Osteocyte (in vitro differentiated cells): ENCODE results near the gene JAZF1. TPM values are rescaled to one million over a fixed set of nuclear protein-coding genes. Genes with fewer than 3 reads are reported as not detected.

Experiments used
- DNase-seq: peaks from one replicate; pipeline ENCODE4 v3.0.0; 2021; ENCODE audit warnings: mixed read lengths; ENCODE audit not compliant: unreplicated experiment; ENCODE audit errors: extremely low spot score
- H3K27ac Mint-ChIP-seq: one replicate; pipeline ENCODE4 v1.8.0; 2021; ENCODE audit warnings: mild to moderate bottlenecking, mixed read lengths; ENCODE audit not compliant: unreplicated experiment
- H3K27me3 Mint-ChIP-seq: one replicate; pipeline ENCODE4 v1.8.0; 2021; ENCODE audit warnings: mixed read lengths; ENCODE audit not compliant: unreplicated experiment
- H3K36me3 Mint-ChIP-seq: one replicate; pipeline ENCODE4 v1.8.0; 2021; ENCODE audit warnings: mixed read lengths; ENCODE audit not compliant: unreplicated experiment
- H3K4me1 Mint-ChIP-seq: one replicate; pipeline ENCODE4 v1.8.0; 2021; ENCODE audit warnings: mixed read lengths; ENCODE audit not compliant: unreplicated experiment
- H3K4me3 Mint-ChIP-seq: one replicate; pipeline ENCODE4 v1.8.0; 2021; ENCODE audit warnings: mild to moderate bottlenecking, moderate library complexity, mixed read lengths; ENCODE audit not compliant: unreplicated experiment
- H3K9me3 Mint-ChIP-seq: one replicate; pipeline ENCODE4 v1.8.0; 2021; ENCODE audit warnings: mixed read lengths; ENCODE audit not compliant: unreplicated experiment
- total RNA-seq: library from RNA; stranded (reverse); gene quantifications from 2 replicates; pipeline ENCODE4 v1.2.1, GENCODE V29; 2021
- TF ChIP-seq, protein P1 (sequence below): fragments of 200-600 bp; sonication (generic); IDR thresholded peaks from 2 replicates; pipeline ENCODE4 v1.5.0; 2021; ENCODE audit warnings: antibody characterized with exemption, mild to moderate bottlenecking, moderate library complexity

The JAZF1 gene
- total RNA-seq, 1 donor from 2014 or later = 19.8 TPM

DNA sequence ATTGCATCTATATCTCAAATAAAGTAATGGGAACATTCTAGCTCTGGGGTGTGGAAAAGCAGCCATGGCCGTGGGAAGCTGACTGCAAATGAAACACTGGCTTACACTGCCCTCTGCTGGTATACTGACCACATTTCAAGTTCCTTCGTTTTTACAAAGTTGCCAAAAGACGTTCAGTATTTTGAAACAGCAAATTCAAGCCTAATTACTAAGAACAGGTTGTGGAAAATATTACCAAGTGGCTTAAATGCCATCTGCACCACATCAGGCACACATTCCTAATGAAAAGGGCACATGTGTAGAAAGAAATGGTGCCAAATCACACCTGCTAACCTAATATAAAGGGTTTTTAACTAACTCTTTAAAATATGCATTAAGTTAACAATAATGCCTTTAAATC lies 83.9 kb downstream of the JAZF1 start:
- Mint-ChIP-seq H3K36me3 (no peaks in the 10 kb centered on the region), H3K27me3 (no peaks in the 10 kb centered on the region), H3K9me3 (no peaks in the 10 kb centered on the region), H3K4me3 (no peak overlapping the region), H3K27ac (no peak overlapping the region), H3K4me1 (peaks cover 14% of the 10 kb centered on the region)
- DNase-seq = no peak
- TF ChIP-seq, protein P1, sequence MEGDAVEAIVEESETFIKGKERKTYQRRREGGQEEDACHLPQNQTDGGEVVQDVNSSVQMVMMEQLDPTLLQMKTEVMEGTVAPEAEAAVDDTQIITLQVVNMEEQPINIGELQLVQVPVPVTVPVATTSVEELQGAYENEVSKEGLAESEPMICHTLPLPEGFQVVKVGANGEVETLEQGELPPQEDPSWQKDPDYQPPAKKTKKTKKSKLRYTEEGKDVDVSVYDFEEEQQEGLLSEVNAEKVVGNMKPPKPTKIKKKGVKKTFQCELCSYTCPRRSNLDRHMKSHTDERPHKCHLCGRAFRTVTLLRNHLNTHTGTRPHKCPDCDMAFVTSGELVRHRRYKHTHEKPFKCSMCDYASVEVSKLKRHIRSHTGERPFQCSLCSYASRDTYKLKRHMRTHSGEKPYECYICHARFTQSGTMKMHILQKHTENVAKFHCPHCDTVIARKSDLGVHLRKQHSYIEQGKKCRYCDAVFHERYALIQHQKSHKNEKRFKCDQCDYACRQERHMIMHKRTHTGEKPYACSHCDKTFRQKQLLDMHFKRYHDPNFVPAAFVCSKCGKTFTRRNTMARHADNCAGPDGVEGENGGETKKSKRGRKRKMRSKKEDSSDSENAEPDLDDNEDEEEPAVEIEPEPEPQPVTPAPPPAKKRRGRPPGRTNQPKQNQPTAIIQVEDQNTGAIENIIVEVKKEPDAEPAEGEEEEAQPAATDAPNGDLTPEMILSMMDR = peak; percentile 85

- H3K27me3 Mint-ChIP-seq = no peaks in the 10 kb centered on the region
- DNase-seq = no peak
- no peak overlapping the region for H3K27ac Mint-ChIP-seq
- H3K36me3 Mint-ChIP-seq = no peaks in the 10 kb centered on the region
- no peak overlapping the region for H3K4me3 Mint-ChIP-seq
- TF ChIP-seq, protein P1 = no peak
- peaks cover 20% of the 10 kb centered on the region for H3K4me1 Mint-ChIP-seq
- no peaks in the 10 kb centered on the region for H3K9me3 Mint-ChIP-seq
These were observed 85.4 kb downstream of the JAZF1 start for GRCh38 chr7:28095231-28095630.

DNA sequence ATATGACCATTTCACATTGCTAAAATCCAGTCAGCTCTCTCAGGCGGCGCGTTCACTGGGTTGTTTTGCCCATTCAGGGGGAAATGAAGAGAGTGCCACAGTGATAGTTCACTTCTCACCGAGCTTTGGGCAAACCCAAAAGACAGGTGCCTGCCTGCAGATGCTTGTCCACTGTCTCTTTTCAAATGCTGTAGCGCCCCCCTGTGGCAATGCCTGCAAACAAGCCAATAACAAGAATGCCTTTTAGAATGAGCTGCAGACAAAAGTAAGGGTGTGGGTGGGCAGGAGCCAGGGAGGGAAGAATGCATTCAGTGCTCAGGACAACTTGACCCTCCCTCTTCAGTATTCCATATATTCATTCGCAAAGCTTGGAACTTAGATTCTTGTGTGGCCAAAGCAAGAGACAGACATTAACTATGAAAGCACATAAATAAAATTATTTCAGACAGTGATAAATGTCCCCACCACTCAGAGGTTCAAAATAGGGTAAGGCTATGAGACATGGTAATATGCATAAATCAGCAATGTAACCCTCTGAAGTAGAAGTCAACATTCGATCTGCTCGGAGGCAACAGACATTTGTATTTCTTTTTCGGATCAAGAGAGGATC lies 86.9 kb downstream of the JAZF1 start:
- H3K27ac Mint-ChIP-seq = no peak overlapping the region
- H3K36me3 Mint-ChIP-seq = no peaks in the 10 kb centered on the region
- H3K4me3 Mint-ChIP-seq = no peak overlapping the region
- TF ChIP-seq, protein P1 = peak; percentile 75
- DNase-seq = peak; percentile 91
- H3K4me1 Mint-ChIP-seq = peaks cover 22% of the 10 kb centered on the region
- H3K9me3 Mint-ChIP-seq = no peaks in the 10 kb centered on the region
- no peaks in the 10 kb centered on the region for H3K27me3 Mint-ChIP-seq

- H3K4me3 Mint-ChIP-seq = no peak overlapping the region
- TF ChIP-seq, protein P1 = no peak
- no peaks in the 10 kb centered on the region for H3K9me3 Mint-ChIP-seq
- no peak overlapping the region for H3K27ac Mint-ChIP-seq
- H3K4me1 Mint-ChIP-seq = peaks cover 20% of the 10 kb centered on the region
- DNase-seq = no peak
- no peaks in the 10 kb centered on the region for H3K36me3 Mint-ChIP-seq
- no peaks in the 10 kb centered on the region for H3K27me3 Mint-ChIP-seq
These were observed 89.4 kb downstream of the JAZF1 start for GRCh38 chr7:28091190-28091589.

DNA sequence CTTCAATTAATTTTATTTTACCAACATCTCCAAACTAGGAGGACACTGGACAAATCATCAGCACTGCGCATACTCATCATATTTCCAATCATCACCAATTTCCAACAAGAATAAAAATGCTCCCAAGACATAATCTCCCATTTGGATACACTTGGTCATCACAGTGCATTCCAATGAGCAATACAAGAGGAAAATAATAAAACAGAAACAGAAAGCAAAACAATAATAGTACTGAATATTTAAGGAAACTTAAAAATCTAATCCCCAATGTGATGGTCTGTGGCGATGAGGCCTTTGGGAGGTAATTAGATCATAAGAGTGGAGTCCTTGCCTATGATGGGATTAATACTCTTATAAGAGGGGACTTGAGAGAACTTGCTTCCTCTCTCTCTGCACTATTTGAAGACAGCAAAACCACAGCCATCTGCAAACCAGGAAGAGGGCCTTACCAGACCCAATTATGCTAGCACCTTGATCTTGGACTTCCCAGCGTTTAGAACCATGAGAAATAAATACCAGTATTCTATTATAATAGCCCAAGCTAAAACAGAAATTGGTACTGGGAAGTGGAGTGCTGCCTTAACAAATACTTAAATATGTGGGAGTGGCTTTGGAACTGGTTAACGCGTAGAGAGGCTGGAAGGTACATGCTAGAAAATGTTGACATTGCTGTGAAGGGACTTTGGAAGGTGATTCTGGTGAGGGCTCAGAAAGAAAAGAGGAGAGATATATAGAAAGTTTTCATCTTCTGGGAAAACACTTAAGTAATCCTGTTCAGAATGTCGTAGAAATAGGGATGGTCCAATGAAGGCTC lies 91.5 kb downstream of the JAZF1 start:
- TF ChIP-seq, protein P1 = no peak

More for the DNA sequence above, 91.5 kb downstream of the JAZF1 start:
- Mint-ChIP-seq H3K36me3 (no peaks in the 10 kb centered on the region), H3K9me3 (no peaks in the 10 kb centered on the region), H3K27me3 (no peaks in the 10 kb centered on the region), H3K27ac (no peak overlapping the region), H3K4me3 (no peak overlapping the region), H3K4me1 (peaks cover 17% of the 10 kb centered on the region)
- DNase-seq = no peak
